HG02678 (cell line): ENCODE data around the gene LEKR1.
"Not testable (repeated sequence)": the region's sequence is repeated elsewhere in the genome, so short reads cannot be mapped to it uniquely, and the experiment has no call there.

Source experiments
- ATAC-seq: cut with Tn5 transposase; IDR thresholded peaks from one replicate; pipeline ENCODE4 v1.9.1; 2021; ENCODE audit warnings: mild to moderate bottlenecking, moderate library complexity; ENCODE audit not compliant: unreplicated experiment

Gene LEKR1

DNA sequence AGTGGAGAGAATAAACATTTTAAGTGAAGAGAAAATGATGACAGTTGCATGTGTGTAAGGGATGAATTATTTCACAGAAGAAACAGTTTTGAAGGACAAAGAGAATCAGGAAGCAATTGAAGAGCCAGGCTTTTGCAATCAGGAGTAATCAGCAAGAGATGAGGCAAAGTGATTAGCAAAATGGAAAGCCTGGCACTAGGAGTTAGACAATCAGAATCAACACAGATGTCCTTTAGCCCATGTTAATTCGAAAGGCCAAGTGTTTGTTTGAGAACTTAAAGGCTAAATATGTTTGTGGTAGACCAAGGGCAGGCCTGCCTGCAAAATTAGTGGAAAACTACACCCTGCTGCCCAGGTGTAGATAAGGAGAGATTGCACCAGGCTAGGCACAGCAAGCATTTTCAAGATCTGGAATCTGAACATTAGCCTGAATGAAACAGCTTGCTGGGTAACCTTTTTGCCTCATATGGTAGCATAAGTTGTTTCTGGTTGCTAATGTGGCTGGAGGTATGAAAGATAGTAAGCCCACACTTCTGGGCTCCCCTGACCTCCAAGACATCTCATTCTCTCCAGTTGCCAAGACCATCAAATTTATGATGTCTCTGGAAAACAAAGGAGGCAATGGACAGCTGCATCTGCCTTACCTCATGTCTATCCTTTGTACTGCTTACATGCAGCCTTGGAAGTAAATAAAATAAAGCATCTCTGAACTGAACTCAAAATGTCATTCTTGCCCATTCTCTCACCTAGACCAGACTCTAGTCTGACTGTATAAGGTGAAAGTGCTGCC lies 22.0 kb upstream of the LEKR1 start:
- no peak for ATAC-seq

DNA sequence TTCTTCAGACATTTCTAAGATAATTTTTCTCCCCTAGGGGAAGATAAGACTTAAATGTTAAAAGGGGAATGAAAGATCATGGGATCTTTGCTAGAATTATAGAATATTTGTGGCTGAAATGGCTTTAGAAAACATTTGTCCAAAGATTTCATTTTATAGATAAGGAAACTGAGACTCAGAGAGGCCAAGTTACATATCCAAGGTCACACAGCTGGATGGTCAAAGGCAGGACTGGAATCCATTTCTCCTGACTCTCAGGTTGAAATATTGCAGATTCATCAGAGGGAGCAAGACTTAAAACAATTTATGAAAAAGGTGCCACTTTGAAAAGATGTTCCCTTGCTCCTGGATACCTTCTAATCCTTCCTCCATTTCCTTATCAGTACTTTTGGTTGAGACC lies 19.5 kb upstream of the LEKR1 start:
- no peak for ATAC-seq

DNA sequence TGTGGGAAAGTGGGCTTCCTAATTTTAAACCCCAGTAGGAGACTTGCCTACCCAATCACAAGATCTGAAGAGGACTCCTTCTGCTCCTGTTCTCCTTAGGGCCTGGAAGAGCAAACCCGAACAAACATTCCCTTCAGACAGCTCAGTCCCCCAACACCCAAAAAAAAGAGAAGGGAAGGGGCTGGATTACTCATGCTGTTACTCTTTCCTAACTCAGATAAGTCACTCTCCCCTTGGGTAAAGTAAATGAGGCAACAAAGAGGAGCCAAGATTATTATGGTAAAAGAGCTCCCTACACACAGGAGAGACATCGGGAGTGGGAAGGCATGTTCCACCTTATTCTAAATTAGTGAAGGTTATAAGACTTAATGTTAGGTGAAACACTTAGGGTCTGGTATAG lies 18.1 kb upstream of the LEKR1 start:
- ATAC-seq = no peak

DNA sequence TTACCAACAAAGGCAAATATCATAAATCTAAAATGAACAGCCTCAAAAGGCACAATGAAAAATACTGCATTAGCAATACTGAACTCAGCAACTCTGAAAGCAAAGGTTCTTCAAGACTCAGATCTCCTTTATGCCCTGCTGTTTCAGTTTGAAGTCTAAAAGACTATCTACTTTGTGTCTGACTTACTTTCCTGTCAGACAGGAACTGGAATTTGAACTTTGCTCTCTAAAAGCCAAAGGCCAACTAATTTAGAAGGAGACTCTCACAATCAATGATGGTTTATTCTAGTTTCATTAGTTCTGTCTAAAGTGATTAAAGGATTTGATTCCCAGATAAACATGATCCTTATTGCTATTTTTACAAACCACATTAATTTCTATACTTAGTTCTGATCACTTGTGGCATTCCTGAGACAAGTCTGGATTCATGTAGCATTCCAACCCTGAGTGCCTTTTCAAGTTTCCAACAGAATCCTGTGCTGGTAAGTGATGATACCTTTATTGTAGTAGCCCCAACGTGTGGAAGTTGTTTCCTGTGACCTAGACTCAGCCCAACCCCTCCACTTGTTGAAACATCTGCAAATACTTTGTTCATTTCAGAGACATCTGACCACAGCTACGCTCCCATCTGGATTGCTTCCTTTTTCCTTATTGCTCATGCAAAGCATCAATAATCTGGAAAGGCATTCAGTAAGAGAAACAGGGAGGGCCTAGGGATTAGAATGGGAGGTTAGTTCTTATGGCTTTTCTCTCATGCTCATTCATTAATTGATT lies 14.9 kb upstream of the LEKR1 start:
- ATAC-seq = no peak

DNA sequence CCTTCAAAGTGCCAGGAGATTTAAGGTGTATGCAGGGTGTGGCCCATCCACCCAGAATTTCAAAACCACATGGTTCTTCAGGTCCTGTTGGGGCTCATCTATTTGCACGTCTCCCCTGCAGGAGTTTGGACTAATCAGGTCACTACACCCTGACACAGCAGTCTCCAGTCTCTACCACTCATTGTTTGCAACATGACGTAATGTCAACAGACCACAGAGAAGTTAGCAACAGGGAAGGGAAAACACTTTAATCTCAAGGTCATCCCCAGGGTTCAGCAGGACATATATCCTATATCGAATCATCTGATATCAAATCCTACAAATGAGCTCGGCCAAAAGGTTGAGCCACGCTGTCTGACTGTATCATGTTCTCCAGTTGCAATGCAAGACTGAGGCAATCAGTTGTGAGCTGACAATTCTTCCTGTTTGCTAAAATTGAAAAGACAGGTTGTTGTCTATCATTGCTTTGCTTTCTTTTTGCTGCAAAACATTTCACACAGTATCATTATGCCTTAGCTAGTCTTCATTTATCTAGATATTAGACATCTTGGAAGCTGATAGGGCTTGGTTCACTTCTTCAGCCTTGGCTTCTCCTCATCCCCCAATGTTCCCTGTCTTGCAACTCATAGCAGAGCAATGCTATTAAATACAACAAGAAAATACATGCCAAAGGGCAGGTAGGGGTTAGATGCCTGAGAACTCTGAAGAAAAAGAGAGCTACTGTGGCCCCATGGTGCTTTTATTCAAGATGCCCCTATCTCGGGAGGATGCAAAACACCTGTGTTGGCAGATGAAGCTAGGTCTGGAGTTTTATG lies 13.4 kb upstream of the LEKR1 start:
- ATAC-seq = no peak

DNA sequence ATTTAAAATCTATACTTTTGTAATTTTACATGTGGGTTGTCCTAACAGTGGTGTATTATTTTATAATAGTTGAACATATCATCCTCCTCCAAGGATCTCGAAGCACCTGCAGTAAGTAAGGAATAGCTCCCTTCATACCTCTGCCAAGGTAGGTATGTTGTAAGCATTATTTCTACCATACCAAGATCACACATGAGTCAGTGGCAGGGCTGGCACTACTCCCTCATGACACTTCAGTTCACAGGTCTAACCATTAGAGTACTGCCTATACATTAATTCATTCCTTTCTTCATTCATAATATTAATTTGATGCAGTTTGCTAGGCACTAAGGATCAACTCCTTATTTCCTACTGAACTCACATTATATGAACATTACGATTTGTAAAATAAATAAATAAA lies 11.9 kb upstream of the LEKR1 start:
- ATAC-seq = no peak

DNA sequence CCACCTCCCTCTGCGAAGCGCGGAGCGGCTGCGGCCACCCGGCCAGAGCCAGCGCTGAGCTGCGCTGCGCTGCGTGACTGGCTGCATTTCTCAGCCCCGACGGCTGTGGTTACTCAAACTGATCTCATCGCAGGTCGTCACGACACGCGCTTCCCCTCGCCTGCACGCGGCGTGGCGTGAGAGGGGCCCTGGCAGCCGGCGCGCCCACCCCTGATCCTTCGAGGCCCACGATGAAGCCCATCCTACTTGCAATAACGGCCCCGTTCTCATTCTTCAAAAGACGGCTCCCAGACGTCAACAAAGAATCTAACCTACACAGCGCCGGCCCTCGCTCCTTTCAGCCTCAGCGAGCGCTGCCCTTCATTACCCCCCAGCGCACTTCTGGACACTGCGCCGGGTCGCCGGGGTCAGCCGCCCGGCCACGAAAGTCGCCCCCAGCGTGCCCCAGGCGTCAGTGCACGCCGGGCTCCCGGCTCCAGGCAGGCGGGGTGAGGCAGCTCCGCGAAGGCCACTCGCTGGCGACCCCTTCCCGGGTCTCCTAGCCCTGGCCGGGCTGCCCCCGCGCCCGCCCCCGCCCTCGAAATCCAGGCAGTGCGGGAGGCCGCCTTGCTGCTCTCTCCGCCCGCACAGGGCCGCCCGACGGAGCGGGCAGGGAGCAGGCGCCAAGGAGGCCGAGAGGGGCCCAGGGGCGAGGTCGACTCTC lies 9.9 kb upstream of the LEKR1 start:
- peak; percentile 39 for ATAC-seq

DNA sequence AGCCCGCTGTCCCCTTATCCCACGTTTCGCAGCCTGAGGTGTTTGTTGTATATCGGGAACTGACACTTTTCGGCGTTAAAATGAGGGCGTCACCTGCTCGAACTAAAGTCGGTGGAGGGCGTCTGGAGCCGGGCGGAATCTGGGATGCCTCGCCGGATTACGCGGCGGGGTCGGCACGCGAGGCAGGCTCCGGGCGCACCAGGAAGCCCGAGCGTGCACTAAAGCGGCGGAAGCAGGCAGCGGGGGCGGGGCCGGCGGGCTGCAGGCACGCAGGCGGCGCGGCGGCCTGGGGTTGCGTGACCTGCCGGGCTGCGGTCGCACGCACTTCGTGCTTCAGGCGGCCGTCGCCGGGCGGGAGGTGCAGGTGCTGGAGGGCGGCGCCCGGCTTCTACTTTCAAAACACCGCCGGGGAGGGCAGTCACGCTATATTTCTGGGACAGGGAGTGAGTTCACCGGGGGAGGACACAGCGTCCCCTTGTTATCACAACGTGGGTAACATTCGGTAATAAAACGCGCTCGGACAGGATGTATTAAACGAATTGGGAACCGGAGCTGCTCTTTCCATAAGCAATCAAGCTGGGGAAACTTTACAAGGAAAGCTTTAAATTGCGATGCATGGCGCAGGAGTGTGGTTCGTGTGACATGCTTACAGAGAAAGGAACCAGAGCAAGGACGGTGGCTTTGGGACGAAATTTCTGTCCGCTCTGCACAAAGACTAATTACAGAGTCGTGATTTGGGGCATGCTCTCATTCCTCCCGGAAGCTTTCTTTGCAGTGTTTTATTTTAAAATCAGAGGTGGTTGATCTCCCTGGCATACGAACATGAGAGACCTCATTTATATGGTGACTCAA lies 9.1 kb upstream of the LEKR1 start:
- ATAC-seq = peak; percentile 61

DNA sequence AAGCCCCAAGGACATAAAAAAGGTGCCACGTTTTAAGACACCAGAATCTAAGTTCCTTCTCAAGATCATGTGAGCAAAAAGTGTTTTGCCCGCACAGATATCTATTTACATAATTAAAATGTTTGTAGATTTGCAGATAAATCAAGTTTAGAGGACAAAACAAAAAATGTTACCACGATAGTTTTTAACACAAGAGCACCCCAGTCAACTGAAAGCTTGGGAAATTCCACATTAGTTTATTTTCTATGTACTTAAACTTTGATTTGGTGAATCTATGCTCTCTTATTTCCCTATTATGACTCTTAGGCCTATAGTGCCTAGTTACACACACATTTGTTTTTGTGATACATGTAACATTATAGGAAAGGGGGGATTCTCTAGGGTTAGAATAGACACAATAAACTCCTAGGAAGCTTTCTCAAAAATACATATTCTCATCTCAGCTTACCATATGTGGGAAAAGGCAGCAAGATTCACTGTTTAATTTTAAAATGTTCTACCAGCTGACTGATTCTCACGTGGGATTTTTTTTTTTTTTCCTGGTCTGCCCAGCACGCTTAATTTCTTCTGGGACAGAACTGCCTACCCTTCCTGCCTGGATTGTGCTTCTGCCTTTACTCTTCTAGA lies 8.4 kb upstream of the LEKR1 start:
- ATAC-seq = no peak

DNA sequence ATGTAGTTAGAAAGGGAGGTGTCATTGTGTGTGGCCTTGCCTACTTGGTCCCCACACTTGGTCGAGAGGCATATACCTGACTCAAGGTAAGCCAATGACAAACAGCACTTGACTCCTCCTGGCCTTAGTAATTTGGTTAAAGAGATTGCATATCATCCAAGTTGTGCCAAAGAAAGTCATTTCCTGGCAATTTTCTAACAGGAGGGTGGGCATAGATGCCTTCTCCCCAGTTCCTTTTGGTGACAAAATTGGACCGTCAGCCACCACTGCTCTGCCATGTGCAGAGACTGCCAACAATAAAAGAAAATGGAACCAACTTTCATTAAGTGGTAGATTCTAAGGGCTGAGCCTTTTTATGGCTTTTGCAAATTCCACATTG lies 7.9 kb upstream of the LEKR1 start:
- no peak for ATAC-seq

DNA sequence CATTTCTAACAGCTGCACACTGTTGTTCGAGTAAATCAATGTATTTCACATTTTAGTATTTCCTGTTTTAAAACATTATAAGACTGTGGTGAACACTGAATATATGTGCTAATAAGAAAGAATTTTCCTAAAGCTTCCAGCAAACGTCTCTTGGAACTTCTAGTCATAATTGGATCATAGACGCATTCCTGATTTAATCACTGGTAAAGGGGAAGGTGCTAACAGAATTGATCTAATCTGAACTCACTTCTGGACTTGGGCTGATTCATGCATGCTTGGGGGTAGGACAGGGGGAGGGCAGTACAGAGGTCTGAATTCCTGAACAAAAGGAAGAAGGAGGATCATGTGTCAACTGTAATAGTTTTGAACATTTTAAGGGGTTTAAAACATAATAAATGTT lies 7.3 kb upstream of the LEKR1 start:
- no peak for ATAC-seq

DNA sequence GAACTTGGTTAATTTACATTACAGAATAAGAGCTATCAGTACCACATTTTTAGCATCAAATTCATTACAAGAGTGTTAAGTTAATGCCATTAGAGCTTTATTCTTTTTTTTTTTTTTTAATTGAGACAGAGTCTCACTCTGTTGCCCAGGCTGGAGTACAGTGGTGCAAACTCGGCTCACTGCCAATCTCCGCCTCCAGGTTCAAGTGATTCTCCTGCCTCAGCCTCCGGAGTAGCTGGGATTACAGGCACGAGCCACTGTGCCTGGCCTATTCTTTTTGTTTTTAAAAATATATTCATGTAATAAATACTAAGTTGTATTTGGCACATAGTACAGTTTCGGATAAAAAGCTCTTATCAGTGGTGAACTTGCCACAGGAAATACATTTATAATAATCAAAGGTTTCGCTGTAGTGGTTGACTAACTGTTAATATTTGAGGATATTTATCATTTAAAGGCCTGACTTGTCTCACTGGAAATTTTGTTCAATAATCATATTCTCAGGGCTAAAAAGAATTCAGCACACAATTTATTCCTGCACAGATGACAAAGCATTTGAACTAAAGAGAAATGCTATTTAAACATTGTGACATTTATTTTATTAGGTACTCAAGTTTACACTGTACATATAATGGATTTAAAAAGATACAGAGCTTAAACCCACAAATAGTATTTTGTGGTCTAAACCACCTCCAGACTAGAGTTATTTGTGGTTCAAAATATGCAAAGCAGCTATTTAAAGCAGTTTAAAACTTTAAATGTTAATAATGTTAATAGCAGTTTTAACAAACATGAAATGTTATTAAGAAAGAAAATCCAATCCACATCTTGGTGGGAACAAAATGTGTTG lies 6.1 kb upstream of the LEKR1 start:
- ATAC-seq = no peak

DNA sequence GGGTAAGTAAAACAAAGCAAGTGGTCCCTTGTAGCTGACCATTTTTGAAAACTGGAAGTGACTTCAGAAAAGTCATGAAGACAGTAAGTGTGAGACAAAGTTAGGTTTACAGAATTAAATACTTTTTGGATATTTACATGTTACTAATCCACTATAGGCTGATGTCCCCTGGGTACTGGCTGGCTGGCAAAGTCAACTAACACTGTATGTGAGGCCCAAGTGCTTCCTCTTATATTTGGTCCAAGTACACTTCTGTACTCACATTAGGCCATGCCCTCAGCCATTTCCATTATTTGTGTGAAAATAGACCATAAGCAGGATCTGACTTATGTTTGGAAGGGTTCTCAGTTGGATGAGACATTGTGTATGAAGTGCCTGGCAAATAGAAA lies 5.5 kb upstream of the LEKR1 start:
- no peak for ATAC-seq

DNA sequence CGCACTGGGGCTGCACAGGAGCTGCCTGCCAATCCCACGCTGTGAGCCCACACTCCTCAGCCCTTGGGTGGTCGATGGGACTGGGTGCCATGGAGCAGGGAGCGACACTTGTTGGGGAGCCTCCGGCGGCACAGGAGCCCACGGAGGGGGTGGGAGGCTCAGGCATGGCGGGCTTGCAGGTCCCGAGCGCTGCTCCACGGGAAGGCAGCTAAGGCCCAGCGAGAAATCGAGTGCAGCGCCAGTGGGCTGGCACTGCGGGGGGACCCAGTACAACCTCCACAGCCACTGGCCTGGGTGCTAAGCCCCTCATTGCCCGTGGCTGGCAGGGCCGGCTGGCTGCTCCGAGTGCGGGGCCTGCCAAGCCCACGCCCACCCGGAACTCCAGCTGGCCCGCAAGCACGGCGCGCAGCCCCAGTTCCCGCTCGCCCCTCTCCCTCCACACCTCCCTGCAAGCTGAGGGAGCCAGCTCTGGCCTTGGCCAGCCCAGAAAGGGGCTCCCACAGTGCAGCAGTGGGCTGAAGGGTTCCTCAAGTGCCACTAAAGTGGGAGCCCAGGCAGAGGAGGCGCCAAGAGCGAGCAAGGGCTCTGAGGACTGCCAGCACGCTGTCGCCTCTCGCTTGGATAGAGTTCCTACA lies 3.4 kb upstream of the LEKR1 start:
- not testable (repeated sequence) for ATAC-seq

DNA sequence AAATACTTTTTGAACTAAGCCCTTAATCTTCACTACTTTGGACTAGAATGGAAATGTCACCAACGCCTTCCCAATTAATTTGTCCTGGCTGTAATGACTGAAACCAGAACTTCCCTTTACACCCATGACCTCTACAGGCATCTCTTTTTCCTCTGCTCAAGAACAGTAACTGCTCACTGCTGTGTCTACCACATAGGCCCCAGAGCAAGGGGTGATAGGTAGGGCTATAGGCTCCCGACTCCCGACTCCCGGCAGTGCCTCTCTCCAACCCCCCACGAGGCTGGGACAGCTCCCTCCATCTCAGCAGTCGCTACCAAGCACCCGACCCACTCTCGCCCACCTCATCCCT lies 384 bp upstream of the LEKR1 start:
- peak; percentile 50 for ATAC-seq

DNA sequence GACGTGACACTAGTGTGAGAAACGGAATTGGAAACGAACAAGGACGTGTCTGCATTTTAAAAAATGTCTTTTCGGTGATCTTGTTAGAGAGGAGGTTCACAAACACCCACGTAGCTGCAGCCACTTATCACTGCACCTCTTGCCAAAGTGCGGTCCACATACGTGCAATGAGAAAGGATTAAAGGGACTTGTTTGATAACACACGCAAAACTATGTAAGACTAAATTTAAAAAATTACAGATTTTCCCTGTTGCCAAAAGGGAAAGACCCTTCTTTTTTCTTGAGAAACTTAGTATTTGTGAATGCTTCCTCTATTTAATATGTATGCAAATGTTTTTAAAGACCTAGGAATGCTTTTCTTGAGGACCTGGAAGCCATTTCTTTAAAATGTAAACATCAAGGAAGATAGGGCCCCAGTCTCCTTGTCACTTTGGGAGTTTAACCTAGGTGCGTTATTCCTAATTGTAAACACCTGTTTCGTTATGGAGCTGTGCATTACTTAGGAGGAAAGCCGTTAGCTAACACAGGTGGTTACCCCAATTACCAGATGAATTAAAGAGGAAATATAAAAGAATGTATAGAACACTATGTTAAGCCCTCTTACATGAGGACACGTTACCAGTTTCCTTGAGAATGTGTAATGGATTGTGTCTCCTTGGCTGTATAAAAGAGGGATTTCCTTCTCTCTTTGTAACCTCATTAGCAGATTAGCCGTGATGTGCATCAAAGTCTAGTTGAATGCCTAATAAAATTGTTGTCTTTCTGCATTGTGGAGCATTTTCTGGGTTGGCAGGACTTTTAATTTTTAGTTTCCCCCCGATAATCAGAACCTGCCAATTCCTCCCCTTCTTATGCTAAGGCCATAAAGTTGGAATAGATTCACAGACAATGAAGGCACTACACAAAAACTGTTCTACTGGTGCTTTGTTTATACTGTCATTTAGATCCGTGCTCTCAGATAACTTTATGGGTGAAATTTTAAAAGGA lies 1.0 kb downstream of the LEKR1 start:
- no peak for ATAC-seq

DNA sequence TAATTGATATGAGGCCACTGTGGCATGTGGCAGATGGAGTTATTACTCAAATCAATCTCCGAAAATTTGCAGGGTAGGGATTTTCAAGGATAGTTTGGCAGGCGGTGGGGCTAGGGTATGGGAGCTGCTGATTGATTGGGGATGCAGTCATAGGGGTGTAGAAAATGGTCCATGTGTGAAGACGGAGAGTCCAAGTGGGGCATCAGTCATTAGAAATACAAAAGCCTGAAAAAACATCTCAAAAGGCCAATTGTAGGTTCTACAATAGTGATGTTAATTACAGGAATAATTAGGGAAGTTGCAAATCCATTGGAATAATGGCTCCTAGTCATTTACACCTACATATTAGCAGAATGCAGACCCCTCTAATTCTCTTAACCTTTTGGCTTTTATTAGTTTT lies 4.9 kb downstream of the LEKR1 start:
- ATAC-seq = no peak
